ENCODE measurements around the gene DNAH5.

- TF ChIP-seq CTCF (IDR thresholded peaks at IDR 0.05) (no peak), EZH2 (IDR thresholded peaks at IDR 0.05; ENCODE audit: borderline replicate concordance, insufficient read depth, low read depth, low read length, poor library complexity, severe bottlenecking) (no peak)
These were observed 24.7 kb downstream of the DNAH5 start for GRCh38 chr5:13919786-13920185.
